ENCODE data around the gene FBXW8.
A peak's percentile ranks its signal among the peaks of the same experiment; 100 is the strongest.

FBXW8 gene

DNA sequence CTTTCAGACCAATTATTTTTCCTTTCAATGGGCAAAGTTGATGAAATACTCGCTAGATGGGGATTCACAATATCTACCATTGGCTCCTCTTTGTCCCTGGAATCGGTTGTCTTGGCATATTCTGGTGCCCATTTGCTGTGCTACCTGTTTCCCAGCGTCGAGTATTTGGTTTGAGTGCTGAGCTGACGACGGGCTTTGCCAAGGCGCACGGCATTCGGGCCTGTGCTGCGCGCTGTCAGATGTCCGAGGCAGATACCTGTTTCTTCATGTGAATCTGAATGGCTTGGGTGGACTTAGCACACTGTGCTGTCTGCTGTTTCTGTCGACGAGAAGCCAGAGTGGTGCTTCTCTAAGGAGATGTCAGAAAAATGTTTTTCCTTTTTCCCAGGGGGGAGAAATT lies 107.5 kb downstream of the FBXW8 start:
- H3K9me3 ChIP-seq (replicated peaks in 1 of 2; ENCODE audit: control insufficient read depth in 2 of 2, insufficient read depth in 1 of 2, low read depth in 1 of 2, low read length in 2 of 2) = peaks cover 13 to 25% of the 10 kb centered on the region in 2 donors
- peak overlapping the region; percentile 54 for H2BK5ac ChIP-seq (ENCODE audit: low read length)
- no peak overlapping the region for H4K8ac ChIP-seq (ENCODE audit: low read depth, low read length)
- H3K36me3 ChIP-seq (replicated peaks in 1 of 2; ENCODE audit: control insufficient read depth in 2 of 2, insufficient read depth in 2 of 2, low read length in 2 of 2) = peaks cover 15 to 62% of the 10 kb centered on the region in 2 donors
- no peak overlapping the region for H2AK5ac ChIP-seq (ENCODE audit: low read depth, low read length)
- H3K4me1 ChIP-seq (ENCODE audit: control insufficient read depth in 2 of 2, insufficient read depth in 1 of 2, low read depth in 1 of 2, low read length in 2 of 2) = no peaks in the 10 kb centered on the region
- no peak overlapping the region for H2BK120ac ChIP-seq (ENCODE audit: low read depth, low read length)
- no peak overlapping the region for H3K4me2 ChIP-seq (ENCODE audit: insufficient read depth, low read length, poor library complexity, severe bottlenecking)
- no peak overlapping the region for H2BK15ac ChIP-seq (ENCODE audit: low read length)
- H2BK12ac ChIP-seq (ENCODE audit: low read length) = no peak overlapping the region
- H2AFZ ChIP-seq (ENCODE audit: low read length) = no peak overlapping the region
- DNase-seq (ENCODE audit: low spot score) = no peak
- no peak overlapping the region for H3K27ac ChIP-seq (replicated peaks; ENCODE audit: low read length)
- H3K9ac ChIP-seq (ENCODE audit: low read depth, low read length, poor library complexity) = no peak overlapping the region
- no CpG with 5 or more reads among the region's 14 CpGs for WGBS, 2 donors (ENCODE audit: extremely low coverage in 2 of 2, insufficient read length in 2 of 2, insufficient replicate concordance in 1 of 2)
- no peak overlapping the region for H3K23ac ChIP-seq (ENCODE audit: low read depth, low read length, poor library complexity)
- H3K4ac ChIP-seq (ENCODE audit: low read length) = no peak overlapping the region
- no peak overlapping the region for H3K18ac ChIP-seq (ENCODE audit: low read length)
- H3K27me3 ChIP-seq (ENCODE audit: control insufficient read depth in 3 of 3, insufficient read depth in 3 of 3, low read depth in 1 of 3, low read length in 3 of 3) = no peaks in the 10 kb centered on the region
- H3K79me1 ChIP-seq (ENCODE audit: low read depth, low read length) = no peaks in the 10 kb centered on the region
- no peak overlapping the region for H3K4me3 ChIP-seq (ENCODE audit: low read length in 2 of 2)
- H3K14ac ChIP-seq (ENCODE audit: low read length) = no peak overlapping the region
- H4K91ac ChIP-seq (ENCODE audit: low read depth, low read length, poor library complexity) = no peak overlapping the region

DNA sequence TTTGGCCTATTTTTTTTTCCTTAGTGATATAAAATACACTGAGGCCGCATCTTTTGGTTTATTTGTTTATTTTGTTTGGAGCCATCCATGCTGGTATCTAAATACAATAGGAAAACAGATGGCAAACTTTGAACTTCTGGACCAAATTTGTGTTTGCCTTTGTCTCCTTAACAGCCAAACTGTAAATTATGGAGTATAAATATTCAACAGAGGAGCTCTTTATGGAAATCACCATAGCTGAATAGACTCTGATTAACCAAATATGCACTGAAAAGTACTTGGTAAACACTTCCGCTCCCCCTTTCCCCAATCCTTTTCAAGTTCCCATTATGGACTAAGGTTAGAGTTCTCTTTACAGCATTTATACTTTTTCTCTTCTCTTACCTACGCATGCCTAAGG lies 107.9 kb downstream of the FBXW8 start:
- H2BK5ac ChIP-seq (ENCODE audit: low read length) = no peak overlapping the region
- no peak overlapping the region for H2AFZ ChIP-seq (ENCODE audit: low read length)
- H3K9me3 ChIP-seq (replicated peaks in 1 of 2; ENCODE audit: control insufficient read depth in 2 of 2, insufficient read depth in 1 of 2, low read depth in 1 of 2, low read length in 2 of 2) = peaks cover 13 to 25% of the 10 kb centered on the region in 2 donors
- no peak overlapping the region for H2BK120ac ChIP-seq (ENCODE audit: low read depth, low read length)
- WGBS, 2 donors (ENCODE audit: extremely low coverage in 2 of 2, insufficient read length in 2 of 2, insufficient replicate concordance in 1 of 2) = no CpG with 5 or more reads among the region's 3 CpGs
- no peaks in the 10 kb centered on the region for H3K79me1 ChIP-seq (ENCODE audit: low read depth, low read length)
- no peak overlapping the region for H4K8ac ChIP-seq (ENCODE audit: low read depth, low read length)
- H3K4me1 ChIP-seq (ENCODE audit: control insufficient read depth in 2 of 2, insufficient read depth in 1 of 2, low read depth in 1 of 2, low read length in 2 of 2) = no peaks in the 10 kb centered on the region
- no peak overlapping the region for H4K91ac ChIP-seq (ENCODE audit: low read depth, low read length, poor library complexity)
- no peak overlapping the region for H3K4me2 ChIP-seq (ENCODE audit: insufficient read depth, low read length, poor library complexity, severe bottlenecking)
- no peak for DNase-seq (ENCODE audit: low spot score)
- H3K18ac ChIP-seq (ENCODE audit: low read length) = no peak overlapping the region
- peaks cover 17 to 64% of the 10 kb centered on the region in 2 donors for H3K36me3 ChIP-seq (replicated peaks in 1 of 2; ENCODE audit: control insufficient read depth in 2 of 2, insufficient read depth in 2 of 2, low read length in 2 of 2)
- H3K14ac ChIP-seq (ENCODE audit: low read length) = no peak overlapping the region
- H3K27ac ChIP-seq (replicated peaks; ENCODE audit: low read length) = no peak overlapping the region
- H2BK15ac ChIP-seq (ENCODE audit: low read length) = no peak overlapping the region
- no peak overlapping the region for H3K4me3 ChIP-seq (ENCODE audit: low read length in 2 of 2)
- no peak overlapping the region for H2AK5ac ChIP-seq (ENCODE audit: low read depth, low read length)
- no peak overlapping the region for H3K4ac ChIP-seq (ENCODE audit: low read length)
- H3K23ac ChIP-seq (ENCODE audit: low read depth, low read length, poor library complexity) = no peak overlapping the region
- H3K27me3 ChIP-seq (ENCODE audit: control insufficient read depth in 3 of 3, insufficient read depth in 3 of 3, low read depth in 1 of 3, low read length in 3 of 3) = no peaks in the 10 kb centered on the region
- H2BK12ac ChIP-seq (ENCODE audit: low read length) = no peak overlapping the region
- no peak overlapping the region for H3K9ac ChIP-seq (ENCODE audit: low read depth, low read length, poor library complexity)

DNA sequence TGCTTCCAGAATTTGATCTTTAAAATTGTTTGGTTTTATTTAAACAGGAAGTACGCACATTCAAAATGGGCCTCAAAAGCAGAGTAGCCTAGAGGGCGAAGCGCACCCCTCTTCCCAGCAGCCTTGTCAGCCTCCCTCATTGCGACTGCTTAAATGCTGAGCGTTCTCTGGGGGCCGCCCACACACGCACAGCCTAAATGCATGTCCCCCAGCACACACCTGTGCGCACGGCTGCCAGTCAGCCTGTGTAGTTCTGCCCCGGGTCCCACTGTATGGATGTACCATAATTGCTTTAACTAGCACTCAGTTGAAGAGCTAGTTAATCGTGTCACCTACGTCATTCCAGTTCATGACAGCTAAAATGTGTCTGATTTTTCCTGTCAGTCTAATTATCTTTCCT lies 109.1 kb downstream of the FBXW8 start:
- Histone ChIP-seq H2AK5ac (ENCODE audit: low read depth, low read length) (no peak overlapping the region), H3K4me2 (ENCODE audit: insufficient read depth, low read length, poor library complexity, severe bottlenecking) (no peak overlapping the region), H3K4me1 (ENCODE audit: control insufficient read depth in 2 of 2, insufficient read depth in 1 of 2, low read depth in 1 of 2, low read length in 2 of 2) (no peaks in the 10 kb centered on the region), H3K14ac (ENCODE audit: low read length) (no peak overlapping the region), H3K9ac (ENCODE audit: low read depth, low read length, poor library complexity) (no peak overlapping the region), H3K79me1 (ENCODE audit: low read depth, low read length) (no peaks in the 10 kb centered on the region), H2BK5ac (ENCODE audit: low read length) (no peak overlapping the region), H3K27me3 (ENCODE audit: control insufficient read depth in 3 of 3, insufficient read depth in 3 of 3, low read depth in 1 of 3, low read length in 3 of 3) (no peaks in the 10 kb centered on the region), H3K4ac (ENCODE audit: low read length) (no peak overlapping the region), H3K18ac (ENCODE audit: low read length) (no peak overlapping the region), H3K23ac (ENCODE audit: low read depth, low read length, poor library complexity) (no peak overlapping the region), H4K91ac (ENCODE audit: low read depth, low read length, poor library complexity) (no peak overlapping the region), H2AFZ (ENCODE audit: low read length) (no peak overlapping the region), H2BK120ac (ENCODE audit: low read depth, low read length) (no peak overlapping the region), H2BK15ac (ENCODE audit: low read length) (no peak overlapping the region), H3K9me3 (replicated peaks in 1 of 2; ENCODE audit: control insufficient read depth in 2 of 2, insufficient read depth in 1 of 2, low read depth in 1 of 2, low read length in 2 of 2) (peaks cover 6 to 14% of the 10 kb centered on the region in 2 donors), H3K36me3 (replicated peaks in 1 of 2; ENCODE audit: control insufficient read depth in 2 of 2, insufficient read depth in 2 of 2, low read length in 2 of 2) (peaks cover 24 to 64% of the 10 kb centered on the region in 2 donors), H2BK12ac (ENCODE audit: low read length) (no peak overlapping the region), H3K27ac (replicated peaks; ENCODE audit: low read length) (no peak overlapping the region), H3K4me3 (ENCODE audit: low read length in 2 of 2) (no peak overlapping the region), H4K8ac (ENCODE audit: low read depth, low read length) (no peak overlapping the region)
- no peak for DNase-seq (ENCODE audit: low spot score)
- WGBS, 2 donors (ENCODE audit: extremely low coverage in 2 of 2, insufficient read length in 2 of 2, insufficient replicate concordance in 1 of 2) = no CpG with 5 or more reads among the region's 12 CpGs

GRCh38 chr12:117020536-117021220 lies 109.9 kb downstream of the FBXW8 start:
- H2BK5ac ChIP-seq (ENCODE audit: low read length) = no peak overlapping the region
- H3K79me1 ChIP-seq (ENCODE audit: low read depth, low read length) = no peaks in the 10 kb centered on the region
- no peak overlapping the region for H2BK120ac ChIP-seq (ENCODE audit: low read depth, low read length)
- H3K9ac ChIP-seq (ENCODE audit: low read depth, low read length, poor library complexity) = no peak overlapping the region
- peaks cover 0 to 7% of the 10 kb centered on the region in 2 donors for H3K9me3 ChIP-seq (replicated peaks in 1 of 2; ENCODE audit: control insufficient read depth in 2 of 2, insufficient read depth in 1 of 2, low read depth in 1 of 2, low read length in 2 of 2)
- H3K27me3 ChIP-seq (ENCODE audit: control insufficient read depth in 3 of 3, insufficient read depth in 3 of 3, low read depth in 1 of 3, low read length in 3 of 3) = no peaks in the 10 kb centered on the region
- H3K27ac ChIP-seq (replicated peaks; ENCODE audit: low read length) = no peak overlapping the region
- peaks cover under 1% of the 10 kb centered on the region in 2 donors for H3K4me1 ChIP-seq (ENCODE audit: control insufficient read depth in 2 of 2, insufficient read depth in 1 of 2, low read depth in 1 of 2, low read length in 2 of 2)
- no peak overlapping the region for H2AK5ac ChIP-seq (ENCODE audit: low read depth, low read length)
- H2BK15ac ChIP-seq (ENCODE audit: low read length) = no peak overlapping the region
- no peak overlapping the region for H3K4me2 ChIP-seq (ENCODE audit: insufficient read depth, low read length, poor library complexity, severe bottlenecking)
- no peak overlapping the region for H3K23ac ChIP-seq (ENCODE audit: low read depth, low read length, poor library complexity)
- no peak overlapping the region for H4K91ac ChIP-seq (ENCODE audit: low read depth, low read length, poor library complexity)
- no peak overlapping the region for H3K4me3 ChIP-seq (ENCODE audit: low read length in 2 of 2)
- H3K4ac ChIP-seq (ENCODE audit: low read length) = no peak overlapping the region
- H2BK12ac ChIP-seq (ENCODE audit: low read length) = no peak overlapping the region
- H4K8ac ChIP-seq (ENCODE audit: low read depth, low read length) = no peak overlapping the region
- no CpG with 5 or more reads among the region's 12 CpGs for WGBS, 2 donors (ENCODE audit: extremely low coverage in 2 of 2, insufficient read length in 2 of 2, insufficient replicate concordance in 1 of 2)
- no peak overlapping the region for H2AFZ ChIP-seq (ENCODE audit: low read length)
- peaks cover 20 to 63% of the 10 kb centered on the region in 2 donors for H3K36me3 ChIP-seq (replicated peaks in 1 of 2; ENCODE audit: control insufficient read depth in 2 of 2, insufficient read depth in 2 of 2, low read length in 2 of 2)
- no peak overlapping the region for H3K18ac ChIP-seq (ENCODE audit: low read length)
- H3K14ac ChIP-seq (ENCODE audit: low read length) = no peak overlapping the region
- DNase-seq (ENCODE audit: low spot score) = no peak

Data from neuronal stem cell (in vitro differentiated cells).